Mucosa of descending colon (tissue), 3 donors: ENCODE data around the gene MTG1. TPM values are rescaled to one million over a fixed set of nuclear protein-coding genes. Genes with fewer than 3 reads are reported as not detected.
"Not testable (repeated sequence)": the region's sequence is repeated elsewhere in the genome, so short reads cannot be mapped to it uniquely, and the experiment has no call there.

Experiments used
- ATAC-seq: fragments of 200-7000 bp; cut with Tn5 transposase; one replicate; pipeline ENCODE4 v1.9.1; 2020; ENCODE audit warnings: mild to moderate bottlenecking, moderate library complexity
- DNase-seq, 3 donors: peaks; one replicate each; pipeline ENCODE4 v3.0.0-alpha.2; 2020
- H3K36me3 ChIP-seq: fragments of 200-600 bp; one replicate; pipeline ENCODE4 v1.8.0; 2021; ENCODE audit warnings: low read depth, mild to moderate bottlenecking
- H3K4me1 ChIP-seq: fragments of 200-600 bp; one replicate; pipeline ENCODE4 v1.8.0; 2021; ENCODE audit warnings: low read depth, mild to moderate bottlenecking
- H3K4me3 ChIP-seq: fragments of 200-600 bp; one replicate; pipeline ENCODE4 v1.8.0; 2021; ENCODE audit warnings: mild to moderate bottlenecking
- H3K9me3 ChIP-seq: fragments of 200-600 bp; one replicate; pipeline ENCODE4 v1.8.0; 2021; ENCODE audit warnings: mild to moderate bottlenecking
- intact Hi-C, 2 donors: fragments of 100-400 bp; cut with DNase I in 1 of 2; cut with micrococcal nuclease in 1 of 2; formaldehyde crosslinking; loops; one replicate each; pipeline versions ENCODE4 v1.11.0 to v1.11.1; 2022; cut with DNase I, micrococcal nuclease
- total RNA-seq, 3 donors: library from RNA; stranded (reverse); fragmentation: NEBNext Ultra II Directional in 2 of 3; extraction: Animal tissue kit (Norgen Biotek cat#: 25700) in 2 of 3; gene quantifications; one replicate each; pipeline versions ENCODE4 v1.2.1 to v1.2.4, GENCODE V29; 2021 to 2023
- TF ChIP-seq, protein P1 (sequence below): fragments of 200-600 bp; IDR thresholded peaks from one replicate; pipeline ENCODE4 v1.8.0; 2022; ENCODE audit warnings: antibody characterized with exemption, mild to moderate bottlenecking
- donor health status: DM: no; HTN: no; CAD: no; lungs with moderate emphysema.
- donor health status: DM: no; HTN: no; CAD: no.
- donor health status: DM: no; HTN: yes; CAD: no.

MTG1 gene
- total RNA-seq, 3 donors from 2014 or later = 43.6 to 52.7 (median 45.6) TPM

DNA sequence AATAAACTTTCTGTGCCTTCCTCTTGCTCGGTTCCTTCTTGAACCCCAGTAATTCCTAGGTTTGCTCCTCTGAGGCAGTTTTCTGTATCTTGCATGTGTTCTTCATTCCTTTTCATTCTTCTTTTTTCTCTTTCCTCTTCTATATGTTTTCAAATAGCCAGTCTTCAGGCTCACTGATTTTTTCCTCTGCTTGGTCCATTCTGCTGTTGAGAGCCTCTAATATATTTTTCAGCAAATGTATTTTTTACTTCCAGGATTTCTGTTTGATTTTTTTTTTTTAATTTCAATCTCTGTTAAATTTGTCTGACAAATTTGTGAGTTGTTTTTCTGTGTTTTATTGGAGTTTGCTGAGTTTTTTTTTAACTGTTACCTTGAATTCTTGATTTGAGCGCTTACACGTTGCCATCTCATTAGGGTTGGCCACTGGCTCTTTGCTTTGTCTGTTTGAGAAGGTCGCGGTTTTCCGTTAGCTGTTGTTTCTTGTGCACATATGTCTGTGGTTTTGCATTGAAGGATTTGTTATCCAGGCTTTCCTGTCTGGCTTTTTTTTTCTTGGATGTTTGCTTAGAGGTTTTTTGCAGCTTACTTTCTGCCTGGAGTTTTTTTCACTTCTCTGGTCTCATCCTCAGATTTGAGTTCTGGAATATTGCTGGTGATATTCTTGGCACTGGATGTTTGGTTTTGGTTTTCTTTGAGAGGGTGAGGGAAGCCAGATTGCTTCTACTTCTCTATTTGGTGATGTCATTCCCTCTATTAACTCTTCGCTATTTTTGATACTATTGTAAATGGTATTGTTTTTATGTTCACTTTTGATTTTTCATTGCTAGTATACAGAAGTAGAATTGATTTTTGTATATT lies 17.8 kb downstream of the MTG1 start:
- no peak overlapping the region for H3K4me3 ChIP-seq
- TF ChIP-seq, protein P1, sequence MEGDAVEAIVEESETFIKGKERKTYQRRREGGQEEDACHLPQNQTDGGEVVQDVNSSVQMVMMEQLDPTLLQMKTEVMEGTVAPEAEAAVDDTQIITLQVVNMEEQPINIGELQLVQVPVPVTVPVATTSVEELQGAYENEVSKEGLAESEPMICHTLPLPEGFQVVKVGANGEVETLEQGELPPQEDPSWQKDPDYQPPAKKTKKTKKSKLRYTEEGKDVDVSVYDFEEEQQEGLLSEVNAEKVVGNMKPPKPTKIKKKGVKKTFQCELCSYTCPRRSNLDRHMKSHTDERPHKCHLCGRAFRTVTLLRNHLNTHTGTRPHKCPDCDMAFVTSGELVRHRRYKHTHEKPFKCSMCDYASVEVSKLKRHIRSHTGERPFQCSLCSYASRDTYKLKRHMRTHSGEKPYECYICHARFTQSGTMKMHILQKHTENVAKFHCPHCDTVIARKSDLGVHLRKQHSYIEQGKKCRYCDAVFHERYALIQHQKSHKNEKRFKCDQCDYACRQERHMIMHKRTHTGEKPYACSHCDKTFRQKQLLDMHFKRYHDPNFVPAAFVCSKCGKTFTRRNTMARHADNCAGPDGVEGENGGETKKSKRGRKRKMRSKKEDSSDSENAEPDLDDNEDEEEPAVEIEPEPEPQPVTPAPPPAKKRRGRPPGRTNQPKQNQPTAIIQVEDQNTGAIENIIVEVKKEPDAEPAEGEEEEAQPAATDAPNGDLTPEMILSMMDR = no peak
- no peak for DNase-seq
- H3K36me3 ChIP-seq = no peaks in the 10 kb centered on the region
- intact Hi-C loops = no loop called here
- peaks cover 20% of the 10 kb centered on the region for H3K9me3 ChIP-seq
- no peak for ATAC-seq
- no peaks in the 10 kb centered on the region for H3K4me1 ChIP-seq

DNA sequence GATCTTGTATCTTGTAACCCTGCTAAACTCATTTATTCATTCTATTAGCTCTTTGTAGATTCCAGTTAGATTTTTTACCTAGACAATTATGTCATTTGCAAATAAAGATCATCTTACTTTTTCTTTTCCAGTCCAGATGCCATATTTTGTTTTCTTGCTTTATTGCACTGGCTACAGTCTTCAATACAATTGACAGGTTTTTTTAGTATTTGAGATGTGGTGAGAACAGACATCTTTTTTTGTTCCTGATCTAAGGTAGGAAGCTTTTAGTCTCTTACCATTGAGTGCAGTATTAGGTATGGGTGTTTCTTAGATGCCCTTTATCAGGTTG lies 18.4 kb downstream of the MTG1 start:
- DNase-seq (no peak), ATAC-seq (no peak)
- TF ChIP-seq, protein P1 = no peak
- peaks cover 20% of the 10 kb centered on the region for H3K9me3 ChIP-seq
- no peaks in the 10 kb centered on the region for H3K4me1 ChIP-seq
- no peak overlapping the region for H3K4me3 ChIP-seq
- H3K36me3 ChIP-seq = no peaks in the 10 kb centered on the region
- intact Hi-C loops = no loop called here

DNA sequence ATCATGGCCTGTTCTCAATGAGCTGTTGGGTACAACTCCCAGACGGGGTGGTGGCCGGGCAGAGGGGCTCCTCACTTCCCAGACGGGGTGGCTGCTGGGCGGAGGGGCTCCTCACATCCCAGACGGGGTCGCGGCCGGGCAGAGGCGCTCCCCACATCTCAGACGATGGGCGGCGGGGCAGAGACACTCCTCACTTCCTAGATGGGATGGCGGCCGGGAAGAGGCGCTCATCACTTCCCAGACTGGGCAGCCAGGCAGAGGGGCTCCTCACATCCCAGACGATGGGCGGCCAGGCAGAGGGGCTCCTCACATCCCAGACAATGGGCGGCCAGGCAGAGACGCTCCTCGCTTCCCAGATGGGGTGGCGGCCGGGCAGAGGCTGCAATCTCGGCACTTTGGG lies 20.4 kb downstream of the MTG1 start:
- H3K4me3 ChIP-seq, H3K36me3 ChIP-seq, intact Hi-C loops: not testable (repeated sequence)

DNA sequence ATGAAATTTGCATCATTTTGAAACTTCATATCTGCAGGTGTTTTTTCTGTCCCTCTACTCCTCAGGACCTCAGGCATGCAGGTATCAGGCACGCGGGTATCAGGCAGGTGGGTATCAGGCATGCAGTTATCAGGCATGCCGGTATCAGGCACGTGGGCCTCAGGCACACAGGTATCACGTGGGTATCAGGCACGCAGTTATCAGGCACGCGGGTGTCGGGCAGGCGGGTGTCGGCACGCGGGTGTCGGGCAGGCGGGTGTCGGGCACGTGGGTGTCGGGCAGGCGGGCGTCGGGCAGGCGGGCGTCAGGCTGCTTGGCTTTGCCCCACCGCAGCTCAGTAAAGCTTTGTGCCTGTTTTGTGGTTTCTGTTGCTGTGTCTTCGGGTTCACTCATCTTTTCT lies 21.8 kb downstream of the MTG1 start:
- Histone ChIP-seq H3K4me3 (no peak overlapping the region), H3K36me3 (no peaks in the 10 kb centered on the region), H3K9me3 (peaks cover 20% of the 10 kb centered on the region), H3K4me1 (no peaks in the 10 kb centered on the region)
- no peak for ATAC-seq
- DNase-seq = no peak
- intact Hi-C loops = no loop called here
- TF ChIP-seq, protein P1 = no peak

More for the DNA sequence above, 20.4 kb downstream of the MTG1 start:
- not testable (repeated sequence) for DNase-seq, H3K4me1 ChIP-seq, ATAC-seq
- H3K9me3 ChIP-seq = peaks cover 20% of the 10 kb centered on the region

DNA sequence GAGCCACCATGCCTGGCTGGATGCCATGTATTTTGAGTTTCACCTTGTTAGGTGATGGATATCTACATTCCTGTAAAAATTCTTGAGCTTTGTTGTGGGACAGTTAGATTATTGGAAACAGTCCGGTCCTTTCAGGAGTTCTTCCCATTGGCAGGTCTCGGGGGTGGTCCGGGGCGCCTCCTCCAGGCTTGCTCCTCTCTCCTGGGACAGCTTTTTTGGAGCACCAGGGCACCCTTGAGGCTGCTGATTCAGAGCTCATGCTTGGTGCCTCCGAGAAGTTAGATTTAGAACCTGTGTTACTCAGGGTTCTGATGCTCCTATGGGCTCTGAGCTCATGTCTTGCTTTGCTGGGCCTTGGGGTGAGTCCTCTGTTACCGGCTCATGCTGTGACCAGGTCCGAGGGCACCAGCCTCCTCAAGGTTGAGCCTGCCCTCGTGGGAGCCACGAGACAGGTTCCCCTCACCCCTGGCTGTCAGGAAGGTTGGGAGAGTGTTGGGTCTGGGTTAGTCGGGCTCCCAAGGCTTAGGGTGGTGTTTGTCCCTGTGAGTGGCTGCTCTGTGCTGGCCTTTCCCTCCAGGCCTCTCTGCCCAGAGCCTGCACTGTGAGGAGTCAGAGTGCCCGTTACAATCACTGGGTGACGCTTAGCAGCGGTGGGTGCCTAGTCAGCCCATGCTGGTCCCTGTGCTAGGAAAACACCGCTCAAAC lies 24.5 kb downstream of the MTG1 start:
- Histone ChIP-seq H3K4me1 (no peaks in the 10 kb centered on the region), H3K36me3 (no peaks in the 10 kb centered on the region), H3K9me3 (no peaks in the 10 kb centered on the region), H3K4me3 (no peak overlapping the region)
- TF ChIP-seq, protein P1 = no peak
- ATAC-seq (no peak), DNase-seq (no peak)
- intact Hi-C loops = no loop called here

DNA sequence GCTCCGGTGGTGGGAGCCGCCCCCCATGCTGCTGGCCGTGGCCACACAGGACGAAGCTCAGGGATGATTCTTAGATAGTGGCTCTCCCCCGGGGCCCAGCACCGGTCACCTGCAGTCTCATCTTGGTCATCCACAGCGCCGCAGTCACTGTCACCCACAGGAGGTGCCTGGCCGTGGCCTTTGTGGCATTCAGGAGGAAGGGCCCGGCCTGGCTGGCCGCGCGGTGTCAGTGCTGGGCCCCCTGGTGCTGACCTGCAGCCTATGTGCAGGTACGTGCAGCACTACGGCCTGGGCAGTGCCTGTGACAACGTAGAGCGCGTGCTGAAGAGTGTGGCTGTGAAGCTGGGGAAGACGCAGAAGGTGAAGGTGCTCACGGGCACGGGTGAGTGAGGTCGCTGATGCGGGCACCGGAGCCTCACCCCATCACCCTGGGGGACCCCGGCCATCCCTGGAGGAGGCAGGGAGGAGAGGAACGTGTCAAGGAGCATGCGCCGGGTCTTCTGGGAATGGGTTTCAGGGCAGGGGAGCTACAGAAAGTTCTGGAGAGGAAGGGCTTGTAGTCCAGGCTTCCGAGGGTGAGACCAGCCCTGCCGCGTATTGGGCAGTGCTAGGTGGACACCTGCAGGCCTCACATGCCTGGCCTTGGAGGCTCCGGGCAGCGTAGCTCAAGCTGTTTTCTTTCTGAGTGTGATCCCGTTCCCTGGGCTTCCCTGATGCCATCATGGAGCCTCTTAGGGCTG lies 25.4 kb downstream of the MTG1 start:
- intact Hi-C loops = no loop called here
- H3K9me3 ChIP-seq = no peaks in the 10 kb centered on the region
- no peak overlapping the region for H3K4me3 ChIP-seq
- DNase-seq (no peak), ATAC-seq (no peak)
- TF ChIP-seq, protein P1 = no peak
- H3K36me3 ChIP-seq = no peaks in the 10 kb centered on the region
- H3K4me1 ChIP-seq = no peaks in the 10 kb centered on the region
